Suprapubic skin (tissue), 4 donors: ENCODE data around the gene NCKAP5. TPM values are rescaled to one million over a fixed set of nuclear protein-coding genes. Genes with fewer than 3 reads are reported as not detected.

Experiments used
- DNase-seq, 2 donors: peaks; one replicate each; pipeline ENCODE4 v3.0.0-alpha.2; 2019; ENCODE audit warnings: low spot score in 2 of 2
- H3K27ac ChIP-seq: fragments of 200-600 bp; sonication (generic); one replicate; pipeline ENCODE4 v1.5.1; 2019
- H3K27me3 ChIP-seq: fragments of 200-600 bp; sonication (generic); one replicate; pipeline ENCODE4 v1.5.1; 2019
- H3K36me3 ChIP-seq: fragments of 200-600 bp; sonication (generic); one replicate; pipeline ENCODE4 v1.5.1; 2019
- H3K4me1 ChIP-seq: fragments of 200-600 bp; sonication (generic); one replicate; pipeline ENCODE4 v1.5.1; 2019
- H3K4me3 ChIP-seq: fragments of 200-600 bp; sonication (generic); one replicate; pipeline ENCODE4 v1.5.1; 2019; ENCODE audit warnings: mild to moderate bottlenecking
- H3K9me3 ChIP-seq: fragments of 200-600 bp; sonication (generic); one replicate; pipeline ENCODE4 v1.5.1; 2019
- EP300 ChIP-seq: sonication (generic); formaldehyde crosslinking; IDR thresholded peaks from one replicate; pipeline ENCODE4 v1.6.1; 2017; ENCODE audit warnings: antibody characterized with exemption
- POLR2A ChIP-seq, 2 donors: fragments of 450-650 bp; IDR thresholded peaks; one replicate each; pipeline ENCODE4 v1.6.1; 2017; ENCODE audit warnings: antibody characterized with exemption in 2 of 2, mild to moderate bottlenecking in 2 of 2, moderate library complexity in 2 of 2
- POLR2AphosphoS5 ChIP-seq, 3 donors: sonication (generic); formaldehyde crosslinking; IDR thresholded peaks; one replicate each; pipeline ENCODE4 v1.6.1; 2017; ENCODE audit warnings: antibody characterized with exemption in 3 of 3
- WGBS: methylation state at CpG from one replicate; pipeline ENCODE4 v1.1.5; 2018; 5-methylcytosine and 5-hydroxymethylcytosine counted together
- total RNA-seq, 4 donors: library from RNA; depleted of rRNA; stranded (reverse); fragments of >200 nt; gene quantifications; one replicate each; pipeline ENCODE4 v1.1.0, GENCODE V29; 2016
- TF ChIP-seq, protein P1 (sequence below), 2 donors: fragments of 200-600 bp in 1 of 2; fragments of 450-650 bp in 1 of 2; sonication (generic) in 1 of 2; IDR thresholded peaks; one replicate each; pipeline ENCODE4 v1.5.1; 2016 to 2019; ENCODE audit warnings: antibody characterized with exemption in 2 of 2, mild to moderate bottlenecking in 1 of 2, moderate library complexity in 1 of 2

The NCKAP5 gene
- total RNA-seq, 4 donors from 2014 or later = 2.8 to 6.4 (median 4.2) TPM

GRCh38 chr2:132965460-132965859, 602.8 kb downstream of the NCKAP5 start:
- no peak for DNase-seq
- TF ChIP-seq, protein P1, sequence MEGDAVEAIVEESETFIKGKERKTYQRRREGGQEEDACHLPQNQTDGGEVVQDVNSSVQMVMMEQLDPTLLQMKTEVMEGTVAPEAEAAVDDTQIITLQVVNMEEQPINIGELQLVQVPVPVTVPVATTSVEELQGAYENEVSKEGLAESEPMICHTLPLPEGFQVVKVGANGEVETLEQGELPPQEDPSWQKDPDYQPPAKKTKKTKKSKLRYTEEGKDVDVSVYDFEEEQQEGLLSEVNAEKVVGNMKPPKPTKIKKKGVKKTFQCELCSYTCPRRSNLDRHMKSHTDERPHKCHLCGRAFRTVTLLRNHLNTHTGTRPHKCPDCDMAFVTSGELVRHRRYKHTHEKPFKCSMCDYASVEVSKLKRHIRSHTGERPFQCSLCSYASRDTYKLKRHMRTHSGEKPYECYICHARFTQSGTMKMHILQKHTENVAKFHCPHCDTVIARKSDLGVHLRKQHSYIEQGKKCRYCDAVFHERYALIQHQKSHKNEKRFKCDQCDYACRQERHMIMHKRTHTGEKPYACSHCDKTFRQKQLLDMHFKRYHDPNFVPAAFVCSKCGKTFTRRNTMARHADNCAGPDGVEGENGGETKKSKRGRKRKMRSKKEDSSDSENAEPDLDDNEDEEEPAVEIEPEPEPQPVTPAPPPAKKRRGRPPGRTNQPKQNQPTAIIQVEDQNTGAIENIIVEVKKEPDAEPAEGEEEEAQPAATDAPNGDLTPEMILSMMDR (IDR thresholded peaks at IDR 0.05) = no peak
- TF ChIP-seq EP300 (no peak), POLR2AphosphoS5 (IDR thresholded peaks at IDR 0.05) (no peak), POLR2A (IDR thresholded peaks at IDR 0.05) (no peak)
- no peaks in the 10 kb centered on the region for H3K4me1 ChIP-seq
- no peaks in the 10 kb centered on the region for H3K36me3 ChIP-seq
- no peaks in the 10 kb centered on the region for H3K27me3 ChIP-seq
- no peak overlapping the region for H3K27ac ChIP-seq
- H3K9me3 ChIP-seq = no peaks in the 10 kb centered on the region
- no peak overlapping the region for H3K4me3 ChIP-seq

DNA sequence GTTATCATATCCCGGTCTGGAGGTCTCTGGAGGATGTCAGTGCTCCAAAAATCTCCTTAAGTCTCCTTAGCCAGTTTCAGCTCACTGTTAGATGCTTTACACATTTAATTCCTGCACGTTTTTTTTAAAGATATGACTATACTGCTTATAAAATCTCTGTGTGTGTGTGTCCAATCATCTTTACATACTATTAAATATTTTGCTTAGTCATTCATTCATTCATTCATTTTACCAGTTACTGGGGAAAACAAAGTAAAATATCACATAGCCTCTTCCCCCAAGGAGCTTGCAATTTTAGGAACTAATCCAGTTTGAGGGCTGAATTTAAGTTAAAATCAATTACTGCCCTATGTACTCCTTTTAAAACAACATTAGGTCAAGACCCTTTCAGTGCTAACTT, 605.1 kb downstream of the NCKAP5 start:
- no peaks in the 10 kb centered on the region for H3K4me1 ChIP-seq
- H3K36me3 ChIP-seq = no peaks in the 10 kb centered on the region
- WGBS = 79% methylated on average over 2 of the region's 2 CpGs
- no peaks in the 10 kb centered on the region for H3K27me3 ChIP-seq
- no peak for DNase-seq
- H3K4me3 ChIP-seq = no peak overlapping the region
- H3K27ac ChIP-seq = no peak overlapping the region
- TF ChIP-seq POLR2A (IDR thresholded peaks at IDR 0.05) = no peak
- no peak for TF ChIP-seq EP300
- H3K9me3 ChIP-seq = no peaks in the 10 kb centered on the region

DNA sequence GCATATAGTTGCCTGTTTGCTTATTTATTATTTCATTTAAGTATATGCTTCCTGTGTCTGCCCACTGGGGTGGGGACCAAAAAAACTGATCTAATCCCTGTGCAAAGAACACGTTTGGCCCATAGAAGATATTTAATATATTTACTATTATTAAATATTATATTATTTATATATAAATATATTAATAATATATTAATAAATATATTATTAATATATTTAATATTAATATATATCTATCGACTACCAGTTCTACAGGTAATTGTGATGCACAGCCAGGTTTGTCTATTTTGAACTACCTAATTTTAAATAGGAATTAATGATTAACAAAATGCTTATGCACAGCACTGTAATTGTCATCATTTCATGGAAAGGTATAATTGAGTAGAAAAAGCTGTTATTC, 609.4 kb downstream of the NCKAP5 start:
- no peaks in the 10 kb centered on the region for H3K36me3 ChIP-seq
- H3K27me3 ChIP-seq = no peaks in the 10 kb centered on the region
- H3K27ac ChIP-seq = no peak overlapping the region
- TF ChIP-seq POLR2AphosphoS5 (IDR thresholded peaks at IDR 0.05) = no peak
- no peak for TF ChIP-seq POLR2A (IDR thresholded peaks at IDR 0.05)
- TF ChIP-seq, protein P1 (IDR thresholded peaks at IDR 0.05) = no peak
- no peak for TF ChIP-seq EP300
- no peaks in the 10 kb centered on the region for H3K9me3 ChIP-seq
- WGBS = 92% methylated on average over 2 of the region's 2 CpGs
- no peak overlapping the region for H3K4me3 ChIP-seq
- DNase-seq = no peak
- H3K4me1 ChIP-seq = no peaks in the 10 kb centered on the region

GRCh38 chr2:132955871-132956615, 612.2 kb downstream of the NCKAP5 start:
- no peaks in the 10 kb centered on the region for H3K4me1 ChIP-seq
- no peak for TF ChIP-seq EP300
- TF ChIP-seq POLR2AphosphoS5 (IDR thresholded peaks at IDR 0.05) = no peak
- no peak for TF ChIP-seq POLR2A (IDR thresholded peaks at IDR 0.05)
- TF ChIP-seq, protein P1 (IDR thresholded peaks at IDR 0.05) = no peak
- 92% methylated on average over 6 of the region's 6 CpGs for WGBS
- no peaks in the 10 kb centered on the region for H3K27me3 ChIP-seq
- H3K27ac ChIP-seq = no peak overlapping the region
- no peak overlapping the region for H3K4me3 ChIP-seq
- H3K9me3 ChIP-seq = no peaks in the 10 kb centered on the region
- H3K36me3 ChIP-seq = no peaks in the 10 kb centered on the region
- no peak for DNase-seq

- no peaks in the 10 kb centered on the region for H3K4me1 ChIP-seq
- TF ChIP-seq POLR2A (IDR thresholded peaks at IDR 0.05) (no peak), POLR2AphosphoS5 (IDR thresholded peaks at IDR 0.05) (no peak), EP300 (no peak)
- TF ChIP-seq, protein P1 (IDR thresholded peaks at IDR 0.05) = no peak
- no peaks in the 10 kb centered on the region for H3K9me3 ChIP-seq
- WGBS = 78% methylated on average over 1 of the region's 1 CpG
- H3K36me3 ChIP-seq = no peaks in the 10 kb centered on the region
- no peaks in the 10 kb centered on the region for H3K27me3 ChIP-seq
- H3K27ac ChIP-seq = no peak overlapping the region
- no peak overlapping the region for H3K4me3 ChIP-seq
- no peak for DNase-seq
Observed at GRCh38 chr2:132953771-132954170, 614.5 kb downstream of the NCKAP5 start.
